Suppressor macrophage treated with lipopolysaccharide for 4 hours (primary cell): Measurements from ENCODE around the gene INSR.
"Not testable (repeated sequence)": the region's sequence is repeated elsewhere in the genome, so short reads cannot be mapped to it uniquely, and the experiment has no call there.

Experiments used
- DNase-seq: peaks from one replicate; pipeline ENCODE4 v3.0.0-alpha.2; 2020

Gene INSR

DNA sequence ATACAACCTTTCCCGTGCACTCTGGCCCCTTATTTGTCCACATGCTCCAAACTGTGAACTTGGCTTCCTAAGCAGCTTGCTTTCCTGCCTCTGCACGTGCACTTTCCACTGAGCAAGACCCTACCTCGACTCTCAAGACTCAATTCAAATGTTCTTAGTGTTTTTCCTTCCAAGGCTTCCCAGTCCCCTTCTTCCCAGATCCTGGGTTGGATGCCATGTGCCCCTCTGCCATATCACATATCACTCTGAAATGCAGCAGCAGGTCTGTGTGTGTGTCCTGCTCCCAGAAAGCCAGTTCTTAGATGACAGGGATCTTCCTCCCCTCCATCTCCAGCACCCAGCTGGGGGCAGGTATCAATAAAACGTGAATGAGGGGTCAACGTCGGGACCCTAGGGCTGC, 221.7 kb downstream of the INSR start:
- no peak for DNase-seq

DNA sequence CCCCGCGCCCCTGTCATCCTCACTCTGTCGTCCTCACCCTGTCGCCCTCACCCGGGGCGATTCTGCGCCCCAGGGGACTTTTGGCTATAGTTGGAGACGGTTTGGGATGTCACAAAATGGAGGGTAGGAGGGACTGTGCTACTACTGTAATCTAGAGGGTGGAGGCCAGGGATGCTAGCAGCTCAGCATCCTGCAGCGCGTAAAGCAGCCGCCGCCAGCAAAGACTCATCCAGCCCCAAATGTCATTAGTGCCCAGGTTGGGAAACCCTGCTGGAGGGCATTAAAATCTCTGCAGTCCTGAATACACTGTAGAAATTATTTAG, 224.3 kb downstream of the INSR start:
- no peak for DNase-seq

DNA sequence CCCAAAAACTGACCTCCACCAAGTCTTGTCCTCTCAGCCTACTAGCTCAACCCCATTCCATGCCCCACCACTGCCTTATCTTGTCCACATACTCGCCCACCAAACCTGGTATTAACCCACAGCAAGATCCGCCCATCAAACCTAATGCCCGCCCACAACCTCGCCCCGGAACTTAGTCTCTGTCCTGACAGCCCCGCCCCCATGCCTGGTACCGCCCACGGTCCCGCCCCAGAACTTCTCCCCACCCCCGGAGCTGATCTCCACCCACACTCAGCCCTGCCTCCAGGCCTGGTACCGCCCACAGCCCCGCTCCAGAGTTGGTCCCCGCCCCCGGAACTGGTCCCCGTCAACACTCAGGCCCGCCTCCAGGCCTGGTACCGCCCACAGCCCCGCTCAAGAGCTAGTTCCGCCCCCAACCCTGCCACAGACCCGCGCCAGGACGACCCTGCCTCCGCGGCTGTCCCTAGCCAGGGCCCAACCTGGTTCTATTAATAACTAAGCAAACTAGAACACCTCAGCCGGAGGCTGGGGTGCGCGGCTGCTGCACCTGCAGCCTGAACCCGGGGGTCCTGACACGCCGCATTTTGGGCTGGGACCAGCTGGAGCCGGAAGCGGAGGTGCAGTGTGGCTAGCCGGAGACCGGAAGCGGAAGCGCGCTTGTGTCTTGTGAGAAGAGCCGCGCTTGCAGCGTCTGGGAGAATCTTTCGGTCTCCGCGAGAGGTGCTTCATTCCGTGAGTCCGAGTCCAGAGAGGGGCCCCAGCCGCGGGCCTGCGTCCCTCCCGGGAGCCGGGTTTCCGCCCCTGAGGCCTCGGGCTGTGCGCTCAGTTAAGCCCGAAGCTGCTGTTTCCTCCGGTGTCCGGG, 224.9 kb downstream of the INSR start, which contains the start of gene ZNF557:
Gene ZNF557, plus strand, starts transcription at position 662 of the 862 bp plus-strand sequence. CDS start 5,372 bp downstream, outside the sequence.
- peak; percentile 98 for DNase-seq

DNA sequence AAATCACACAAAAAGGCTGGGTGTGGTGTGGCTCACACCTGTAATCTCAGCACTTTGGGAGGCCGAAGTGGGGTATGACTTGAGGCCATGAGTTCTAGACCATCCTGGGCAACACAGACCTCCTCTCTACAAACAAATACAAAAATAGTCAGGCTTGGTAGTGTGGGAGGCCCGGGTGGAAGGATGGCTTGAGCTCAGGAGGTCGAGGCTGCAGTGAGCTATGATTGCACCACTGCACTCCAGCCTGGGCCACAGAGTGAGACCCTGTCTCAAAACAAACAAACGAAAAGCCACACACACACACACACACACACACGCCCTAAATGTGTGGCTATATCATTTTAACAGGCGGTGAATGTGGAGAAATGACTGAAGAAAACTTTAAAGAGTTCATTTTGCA, 225.6 kb downstream of the INSR start:
- no peak for DNase-seq

DNA sequence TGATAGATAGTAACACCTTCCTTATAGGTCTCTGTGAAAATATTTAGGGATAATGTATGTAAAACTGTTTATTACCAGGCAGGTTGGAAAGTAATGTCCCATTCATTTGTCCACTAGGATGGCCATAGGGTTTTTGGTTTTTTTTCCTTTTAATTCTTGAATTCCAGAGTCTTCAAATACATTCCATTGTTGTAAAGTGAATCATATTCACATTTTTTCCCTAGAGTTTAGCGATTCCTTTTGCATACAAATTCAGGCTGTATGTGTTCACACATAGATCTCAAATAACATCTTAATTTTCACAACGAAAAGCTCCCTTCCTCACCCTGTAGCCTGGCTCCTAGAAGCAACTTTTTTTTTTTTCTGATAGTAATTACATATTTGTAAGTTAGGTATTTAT, 226.5 kb downstream of the INSR start:
- DNase-seq, result no peak

DNA sequence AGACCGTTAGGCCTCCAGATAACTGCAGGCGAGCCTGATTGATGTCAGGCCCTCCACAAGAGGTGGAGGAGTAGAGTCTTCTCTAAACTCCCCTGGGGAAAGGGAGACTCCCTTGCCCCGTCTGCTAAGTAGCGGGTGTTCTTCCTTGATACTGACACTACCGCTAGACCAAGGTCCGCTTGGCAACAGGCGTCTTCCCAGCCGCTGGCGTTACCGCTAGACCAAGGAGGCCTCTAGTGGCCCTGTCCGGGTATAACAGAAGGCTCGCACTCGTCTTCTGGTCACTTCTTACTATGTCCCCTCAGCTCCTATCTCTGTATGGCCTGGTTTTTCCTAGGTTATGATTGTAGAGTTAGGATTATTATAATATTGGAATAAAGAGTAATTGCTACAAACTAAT, 227.1 kb downstream of the INSR start:
- DNase-seq, result not testable (repeated sequence)

DNA sequence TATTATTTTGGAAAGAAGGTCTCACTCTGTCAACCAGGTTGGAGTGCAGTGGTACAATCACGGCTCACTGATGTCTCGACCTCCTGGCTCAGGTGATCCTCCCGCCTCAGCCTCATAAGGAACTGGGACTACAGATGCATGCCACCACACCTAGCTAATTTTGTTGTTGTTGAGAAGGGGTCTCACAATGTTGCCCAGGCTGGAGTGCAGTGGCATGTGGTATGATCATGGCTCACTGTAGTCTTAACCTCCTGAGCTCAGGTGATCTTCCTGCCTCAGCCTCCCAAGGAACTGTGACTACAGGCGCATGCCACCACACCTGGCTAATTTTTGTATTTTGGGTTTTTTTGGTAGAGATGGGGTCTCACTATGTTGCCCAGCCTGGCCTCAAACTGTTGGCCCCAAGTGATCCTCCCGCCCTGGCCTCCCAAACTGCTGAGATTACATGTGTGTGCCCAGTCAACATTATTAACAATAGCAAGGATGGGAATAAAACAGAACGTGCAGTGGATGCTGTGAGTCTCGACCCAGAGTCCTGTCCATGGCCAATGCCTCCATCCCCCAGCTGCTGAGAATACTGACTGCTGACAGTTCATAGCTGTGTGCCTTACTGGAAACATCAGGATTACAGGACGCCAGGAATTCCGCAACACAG, 230.3 kb downstream of the INSR start:
- DNase-seq, result no peak

DNA sequence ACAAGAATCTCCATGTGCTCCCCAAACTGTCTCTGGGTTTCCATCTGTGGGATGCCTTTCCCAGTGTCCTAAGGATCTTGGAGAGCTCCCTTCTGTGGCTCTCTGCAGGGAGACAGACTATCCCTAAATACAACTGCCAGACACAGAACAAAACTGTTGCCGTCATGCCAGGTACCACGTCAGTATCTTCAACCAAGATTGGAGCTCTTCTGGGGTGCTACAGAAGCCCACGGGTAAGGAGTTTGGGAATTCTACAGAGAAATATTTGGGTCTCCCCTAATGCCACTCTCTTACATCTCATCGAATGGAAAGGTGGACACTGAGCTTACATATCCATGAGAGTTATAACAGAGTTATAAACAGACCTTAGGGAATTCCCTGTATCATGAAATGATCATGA, 230.9 kb downstream of the INSR start:
- no peak for DNase-seq
